ENCODE data around the gene TEP1.
"Not testable (repeated sequence)": the region's sequence is repeated elsewhere in the genome, so short reads cannot be mapped to it uniquely, and the experiment has no call there.

Gene TEP1

DNA sequence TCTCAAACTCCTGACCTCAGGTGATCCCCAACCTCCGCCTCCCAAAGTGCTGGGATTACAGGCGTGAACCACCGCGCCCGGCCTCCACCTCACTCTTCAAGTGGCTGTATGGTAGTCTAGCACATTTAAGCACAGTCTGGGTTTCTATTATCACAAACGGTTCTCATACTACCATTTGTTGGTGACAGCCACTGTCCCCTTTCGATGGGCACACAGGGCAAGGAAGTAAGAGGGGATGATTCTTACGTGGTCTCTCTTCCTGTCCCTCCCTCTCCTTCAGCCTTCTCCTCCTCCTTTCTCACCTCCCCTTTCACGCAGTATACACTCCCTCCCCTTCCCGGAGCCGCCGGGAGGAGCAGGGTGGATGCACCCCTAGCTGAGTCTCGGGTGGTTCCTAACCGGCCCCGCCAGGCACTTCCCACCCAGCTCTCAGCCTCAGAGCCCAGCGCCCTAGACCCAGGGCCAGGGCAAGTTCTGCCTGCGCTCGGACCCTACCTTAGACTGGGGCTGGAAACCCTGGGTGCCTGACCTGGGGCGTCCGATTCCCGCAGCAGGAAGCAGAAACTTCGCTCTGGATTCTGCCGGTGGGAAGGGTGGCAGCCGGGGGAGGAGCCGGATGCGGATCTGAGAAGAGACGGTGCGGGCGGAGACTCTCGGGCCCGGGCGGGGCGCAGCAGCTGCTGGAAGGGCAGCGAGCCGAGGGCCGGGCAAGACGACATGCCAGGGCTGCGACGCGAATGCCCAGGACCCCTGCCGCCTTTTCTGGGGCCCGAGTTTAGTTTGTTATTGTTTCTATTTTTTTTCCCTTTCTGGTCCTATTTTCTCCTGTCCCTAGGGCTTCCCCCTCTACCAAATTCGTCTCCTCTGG is at the start of gene TEP1:
Gene TEP1, minus strand, starts transcription at position 626 of the 868 bp plus-strand sequence. CDS start 5,062 bp downstream, outside the sequence.
- DNase-seq = peak; percentile 72

DNA sequence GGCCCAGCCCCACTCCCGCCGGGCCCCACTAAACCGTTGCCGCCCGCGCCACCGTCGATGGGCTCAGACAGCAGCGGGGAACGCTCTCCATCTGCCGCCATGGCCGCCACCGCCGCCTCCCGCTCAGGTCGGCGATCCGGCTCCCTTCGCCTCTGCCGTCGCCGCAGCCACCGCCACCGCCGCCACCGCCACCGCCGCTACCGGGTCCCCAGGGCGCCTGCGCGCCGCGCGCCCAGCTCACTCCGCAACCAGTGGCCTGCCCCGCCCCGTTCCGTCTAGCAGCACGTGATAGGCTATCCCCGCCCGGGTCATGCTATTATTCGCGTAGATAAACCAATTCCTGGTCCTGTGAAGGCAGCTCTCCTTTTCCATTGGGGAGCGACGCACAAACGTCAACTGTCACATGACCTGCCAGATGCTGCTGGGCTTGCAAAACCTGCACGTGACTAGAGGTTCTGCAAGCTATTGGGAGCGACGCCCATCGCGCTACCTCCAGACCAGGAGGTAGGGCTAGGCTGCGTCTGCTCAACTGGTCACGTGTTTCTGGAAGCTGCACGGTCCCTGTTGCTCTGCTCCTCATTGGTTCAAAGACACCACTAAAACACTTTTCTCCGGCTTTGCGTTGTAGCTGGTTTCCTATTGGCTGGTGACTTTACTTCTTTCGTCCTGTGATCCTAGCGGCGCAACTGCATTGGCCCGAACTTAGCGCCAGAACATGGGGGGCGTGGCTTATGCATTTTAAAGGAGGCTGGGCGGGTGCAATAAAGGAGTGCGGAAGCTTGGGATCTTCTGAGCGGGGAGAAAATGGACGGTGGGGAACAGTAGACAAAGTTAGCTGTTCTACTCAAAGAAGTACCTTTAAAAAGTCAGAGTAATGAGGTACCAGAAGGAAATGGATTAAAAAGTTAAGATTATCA is 48.2 kb upstream of the TEP1 start, which contains the start of gene PIP4P1:
Gene PIP4P1, minus strand, starts transcription at position 210 of the 917 bp plus-strand sequence. Its CDS starts 109 bp downstream, at position 101.
- DNase-seq = peak; percentile 100

DNA sequence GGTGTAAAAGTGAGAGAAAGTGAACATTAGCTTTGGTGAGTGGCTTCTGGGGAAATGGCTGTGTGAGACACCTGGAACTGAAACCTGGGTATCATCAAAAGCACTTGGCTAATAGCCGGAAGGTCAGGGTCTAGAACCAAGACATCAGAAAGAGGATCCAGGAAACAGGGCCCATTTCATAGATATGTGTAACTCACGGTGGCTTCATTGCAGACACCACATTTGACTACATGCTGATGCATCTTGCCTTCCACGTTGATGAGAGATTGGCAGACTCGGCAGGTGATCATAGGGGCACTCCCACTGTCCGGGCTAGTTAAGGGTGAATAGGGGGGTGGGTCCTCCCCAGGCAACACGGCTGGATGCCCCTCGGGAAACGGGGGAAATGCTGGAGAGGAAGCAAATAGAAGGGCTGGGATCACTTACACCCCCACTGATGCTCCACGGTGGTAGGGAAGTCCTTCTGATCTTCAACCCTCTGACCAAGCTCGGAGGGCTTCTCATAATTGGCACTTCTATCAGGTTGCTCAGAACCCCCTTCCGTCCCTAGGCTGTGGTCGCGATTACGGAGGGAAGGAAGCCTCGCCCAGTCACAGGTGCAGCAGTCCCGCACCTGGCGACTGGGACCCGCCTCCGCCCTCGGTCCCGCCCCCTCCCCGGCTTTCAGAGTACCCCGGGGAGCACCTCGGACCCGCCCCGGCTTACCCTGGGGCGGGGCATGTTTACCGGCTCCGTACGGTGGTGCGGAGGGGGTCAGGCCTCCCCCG is 47.3 kb upstream of the TEP1 start:
- DNase-seq = no peak

DNA sequence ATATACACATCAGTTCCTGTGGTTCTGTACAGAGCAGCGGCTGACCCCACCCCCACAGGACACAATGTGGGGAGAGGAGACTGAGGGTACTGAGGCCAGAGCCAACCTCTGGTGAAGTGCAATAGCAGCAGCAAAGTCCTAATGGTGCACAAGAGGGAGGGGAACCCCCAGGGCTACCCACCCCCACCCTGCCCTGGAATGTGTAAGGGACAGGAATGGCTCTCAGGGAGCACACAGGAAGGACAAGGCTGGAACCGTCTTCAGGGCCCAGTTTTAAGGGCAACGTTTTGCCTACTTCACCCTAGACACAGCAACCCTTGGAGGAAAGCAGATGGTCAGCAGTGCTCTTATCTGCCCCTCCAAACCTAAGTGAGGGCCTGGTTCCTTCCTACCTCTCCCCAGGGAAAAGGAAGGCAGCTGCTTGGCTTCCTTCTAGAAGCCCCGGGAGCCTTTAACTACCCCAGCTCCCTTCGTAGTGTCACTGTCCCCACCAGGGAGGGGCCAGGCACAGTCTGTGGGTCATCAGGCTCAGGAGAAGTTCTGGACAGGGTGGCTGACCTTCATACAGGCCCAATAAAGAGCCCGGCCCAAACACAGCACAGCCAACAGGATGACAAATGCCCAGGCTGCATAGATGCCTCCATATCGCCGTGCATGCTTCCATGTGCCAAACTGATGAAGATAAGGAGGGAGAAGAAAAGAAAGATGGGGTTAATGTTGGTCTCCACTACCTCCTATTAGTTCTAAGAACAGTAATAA is 44.9 kb upstream of the TEP1 start:
- DNase-seq = no peak

DNA sequence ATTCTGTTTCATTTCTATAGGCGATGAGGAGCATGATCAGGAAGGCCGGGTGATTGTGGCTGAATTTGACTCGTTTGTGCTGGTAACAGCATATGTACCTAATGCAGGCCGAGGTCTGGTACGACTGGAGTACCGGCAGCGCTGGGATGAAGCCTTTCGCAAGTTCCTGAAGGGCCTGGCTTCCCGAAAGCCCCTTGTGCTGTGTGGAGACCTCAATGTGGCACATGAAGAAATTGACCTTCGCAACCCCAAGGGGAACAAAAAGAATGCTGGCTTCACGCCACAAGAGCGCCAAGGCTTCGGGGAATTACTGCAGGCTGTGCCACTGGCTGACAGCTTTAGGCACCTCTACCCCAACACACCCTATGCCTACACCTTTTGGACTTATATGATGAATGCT is 43.7 kb upstream of the TEP1 start:
- DNase-seq = no peak

DNA sequence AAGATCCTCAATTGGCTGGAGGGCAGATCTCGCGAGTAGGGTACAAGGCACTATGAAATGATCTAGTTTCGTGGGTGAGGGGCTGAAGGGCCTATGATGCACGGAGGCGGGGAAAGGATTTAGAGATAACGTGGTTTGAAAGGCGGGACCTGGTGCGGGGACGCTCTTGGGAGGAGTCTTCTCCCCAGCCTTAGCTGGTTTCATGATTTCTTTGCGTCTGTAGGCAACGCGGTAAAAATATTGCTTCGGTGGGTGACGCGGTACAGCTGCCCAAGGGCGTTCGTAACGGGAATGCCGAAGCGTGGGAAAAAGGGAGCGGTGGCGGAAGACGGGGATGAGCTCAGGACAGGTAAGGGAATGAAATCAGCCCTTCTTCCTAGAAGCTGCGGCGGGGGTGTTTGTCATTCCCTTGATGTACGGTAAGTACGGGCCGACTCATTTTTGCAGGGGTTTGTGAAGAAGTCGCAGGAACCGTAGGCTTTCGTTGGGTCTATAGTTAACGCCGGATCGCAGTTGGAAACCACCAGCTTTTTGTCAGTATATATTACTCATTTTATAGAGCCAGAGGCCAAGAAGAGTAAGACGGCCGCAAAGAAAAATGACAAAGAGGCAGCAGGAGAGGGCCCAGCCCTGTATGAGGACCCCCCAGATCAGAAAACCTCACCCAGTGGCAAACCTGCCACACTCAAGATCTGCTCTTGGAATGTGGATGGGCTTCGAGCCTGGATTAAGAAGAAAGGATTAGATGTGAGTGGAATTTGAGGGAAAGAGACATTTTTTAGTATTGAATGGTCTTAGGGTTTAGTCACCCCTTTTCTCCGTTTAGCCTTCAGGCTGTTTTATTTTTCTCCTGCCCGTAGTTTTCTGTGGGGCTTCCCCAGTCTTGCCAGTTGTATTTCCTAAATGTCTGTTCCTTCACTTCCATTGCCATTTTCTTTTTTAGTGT is 42.3 kb upstream of the TEP1 start:
- DNase-seq = peak; percentile 98

DNA sequence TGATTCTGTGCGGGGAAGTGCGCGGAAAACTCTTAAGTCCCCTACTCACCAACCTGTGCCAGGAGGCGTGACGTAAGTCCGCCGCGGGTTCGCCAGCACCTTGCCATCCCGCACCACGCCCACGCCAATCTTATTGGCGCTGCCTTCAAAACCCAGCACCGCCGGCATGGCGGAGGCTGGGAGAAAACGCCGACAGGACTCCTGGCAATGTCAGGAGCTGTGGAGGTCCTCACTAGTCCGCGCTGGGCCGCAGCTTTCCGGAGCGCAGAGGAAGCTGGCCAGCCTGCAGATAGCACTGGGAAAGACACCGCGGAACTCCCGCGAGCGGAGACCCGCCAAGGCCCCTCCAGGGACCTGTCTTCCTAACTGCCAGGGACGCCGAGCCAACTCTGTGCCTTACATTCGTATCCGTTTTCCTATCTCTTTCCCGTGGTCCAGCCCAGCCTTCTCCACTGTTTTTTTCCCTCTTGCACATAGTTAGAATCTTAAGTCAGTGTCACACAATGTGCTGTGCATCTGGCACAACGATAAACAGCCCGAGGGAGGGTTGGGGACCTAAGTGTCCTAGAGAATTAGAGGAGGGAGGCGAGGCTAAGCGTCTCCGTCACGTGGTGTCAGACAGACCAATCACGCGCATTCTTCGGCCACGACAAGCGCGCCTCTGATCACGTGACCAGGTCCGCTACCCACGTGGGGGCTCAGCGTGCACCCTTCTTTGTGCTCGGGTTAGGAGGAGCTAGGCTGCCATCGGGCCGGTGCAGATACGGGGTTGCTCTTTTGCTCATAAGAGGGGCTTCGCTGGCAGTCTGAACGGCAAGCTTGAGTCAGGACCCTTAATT is 41.4 kb upstream of the TEP1 start, which contains the start of the genes APEX1 and OSGEP:
Gene APEX1, plus strand, starts transcription at position 711 of the 839 bp plus-strand sequence. CDS start 420 bp downstream, outside the sequence.
Gene OSGEP, minus strand, starts transcription at position 297 of the 839 bp plus-strand sequence. Its CDS starts 129 bp downstream, at position 168.
- peak; percentile 99 for DNase-seq

DNA sequence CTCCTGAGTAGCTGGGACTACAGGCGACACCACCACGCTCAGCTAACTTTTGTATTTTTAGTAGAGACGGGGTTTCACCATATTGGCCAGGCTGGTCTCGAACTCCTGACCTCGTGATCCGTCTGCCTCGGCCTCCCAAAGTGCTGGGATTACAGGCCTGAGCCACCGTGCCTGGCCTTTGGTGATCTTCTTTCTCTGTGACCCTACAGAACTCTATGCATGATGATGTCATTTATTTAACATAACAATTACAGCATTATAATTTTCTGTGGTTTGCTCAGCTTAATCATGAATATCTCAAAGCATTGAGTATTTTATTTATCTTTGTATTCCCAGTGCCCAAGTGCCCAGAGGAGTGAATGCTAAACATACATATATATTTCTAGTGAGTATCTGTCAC is 39.5 kb upstream of the TEP1 start:
- DNase-seq = not testable (repeated sequence)

DNA sequence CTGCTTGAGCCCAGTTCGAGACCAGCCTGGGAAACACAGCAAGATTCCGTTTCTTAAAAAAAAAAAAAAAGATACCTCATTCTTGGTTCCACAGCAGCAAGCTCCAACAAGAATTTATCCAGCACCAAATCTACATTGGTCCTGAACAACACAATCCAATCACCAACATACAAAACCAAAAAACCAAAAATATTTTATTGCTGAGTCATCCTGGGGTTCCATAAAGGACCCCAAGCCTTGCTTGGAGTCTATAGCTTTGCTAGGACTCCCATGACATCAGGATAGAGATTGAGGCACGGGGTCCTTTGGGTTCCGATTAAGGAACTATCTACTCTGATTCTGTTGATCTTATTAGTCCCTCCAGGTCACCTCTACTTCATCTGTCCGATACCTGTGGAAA is 33.6 kb upstream of the TEP1 start:
- no peak for DNase-seq

DNA sequence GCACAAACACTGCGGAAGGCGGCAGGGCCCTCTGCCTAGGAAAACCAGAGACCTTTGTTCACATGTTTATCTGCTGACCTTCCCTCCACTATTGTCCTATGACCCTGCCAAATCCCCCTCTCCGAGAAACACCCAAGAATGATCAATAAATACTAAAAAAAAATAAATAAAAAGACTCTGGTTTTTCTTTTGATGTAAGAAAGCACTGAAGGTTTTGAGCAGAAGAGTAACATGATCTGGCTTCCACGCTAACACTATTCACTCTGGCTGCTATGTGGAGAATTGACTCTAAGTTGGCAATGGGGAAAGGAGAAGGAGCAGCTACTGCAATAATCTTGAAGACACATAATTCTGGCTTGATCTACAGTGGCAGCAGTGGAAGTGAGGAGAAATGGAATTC is 30.3 kb upstream of the TEP1 start:
- not testable (repeated sequence) for DNase-seq

DNA sequence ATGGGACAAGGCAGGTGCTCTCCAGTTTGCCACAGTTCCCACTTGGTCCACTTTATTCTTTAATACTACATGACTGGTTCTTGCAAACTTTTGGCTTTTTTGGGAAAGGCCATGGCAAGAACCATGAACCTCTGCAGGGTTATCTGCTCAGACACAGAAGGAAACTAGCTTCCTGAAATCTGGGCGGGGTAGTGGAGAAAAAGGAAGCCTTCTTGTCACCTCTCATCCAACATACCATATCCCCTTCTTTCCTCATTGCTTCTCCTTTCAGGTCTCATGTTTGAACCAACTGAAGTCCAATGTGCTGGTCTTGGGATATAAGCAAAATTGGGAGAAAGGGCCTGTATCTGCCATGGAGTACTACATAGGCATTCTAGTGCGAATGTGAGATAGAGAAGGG is 28.2 kb upstream of the TEP1 start:
- DNase-seq = no peak

DNA sequence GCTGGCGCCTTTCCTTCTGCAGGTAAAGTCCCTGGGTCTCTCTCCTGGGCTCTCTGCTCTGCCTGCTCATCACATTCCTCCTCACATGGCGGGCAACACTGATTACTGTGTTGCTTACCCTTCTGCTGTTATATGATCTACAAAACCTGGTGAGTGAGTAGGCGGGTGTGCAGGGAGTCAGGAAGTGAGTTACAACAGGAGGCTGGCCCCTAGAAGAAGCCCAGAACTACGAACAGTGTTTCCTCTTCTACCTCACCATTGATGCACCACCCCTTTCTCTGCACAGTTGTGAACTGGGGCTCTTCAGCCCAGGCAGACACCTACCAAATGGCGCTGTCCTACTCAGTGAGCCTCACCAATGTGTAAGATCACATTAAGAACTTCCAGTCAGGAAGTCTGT is 27.6 kb upstream of the TEP1 start:
- DNase-seq = no peak

DNA sequence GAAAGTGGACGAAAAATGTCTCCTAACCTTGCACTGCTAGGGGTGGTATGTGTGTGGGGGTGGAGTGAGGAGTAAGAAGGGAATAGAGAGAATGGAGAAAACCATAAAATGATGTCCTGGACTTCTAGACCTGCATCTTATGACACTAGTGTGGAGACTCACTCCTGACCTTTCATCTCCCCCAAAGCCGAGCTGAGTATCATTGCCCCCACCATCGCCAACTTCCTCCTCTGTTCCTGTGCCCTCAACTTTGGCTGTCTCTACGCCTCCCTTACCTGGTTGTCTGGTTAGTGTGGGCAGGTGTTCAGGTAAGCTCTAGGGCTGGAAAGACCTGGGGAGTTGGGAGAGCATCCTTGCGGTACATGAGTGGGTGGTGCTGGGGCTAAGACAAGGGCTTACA is 27.2 kb upstream of the TEP1 start:
- no peak for DNase-seq

DNA sequence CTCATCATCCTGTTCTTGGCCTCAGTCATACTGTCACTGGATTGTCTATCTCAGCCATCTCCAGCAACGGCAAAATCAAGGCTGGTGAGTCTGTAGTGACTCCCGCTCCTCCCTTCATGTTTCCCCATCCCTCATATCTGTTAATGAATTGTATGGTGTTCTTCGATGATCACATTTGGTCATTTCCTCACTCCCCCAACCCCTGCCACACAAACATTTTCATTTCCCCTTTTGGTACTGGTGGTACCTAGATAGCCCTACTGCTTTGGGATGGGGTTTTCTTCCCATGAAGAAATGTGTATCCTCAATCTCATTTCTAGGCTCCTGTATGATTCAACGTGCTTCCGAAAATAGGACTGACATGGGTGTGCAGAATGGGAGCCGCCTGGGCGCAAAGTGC is 25.4 kb upstream of the TEP1 start:
- no peak for DNase-seq

DNA sequence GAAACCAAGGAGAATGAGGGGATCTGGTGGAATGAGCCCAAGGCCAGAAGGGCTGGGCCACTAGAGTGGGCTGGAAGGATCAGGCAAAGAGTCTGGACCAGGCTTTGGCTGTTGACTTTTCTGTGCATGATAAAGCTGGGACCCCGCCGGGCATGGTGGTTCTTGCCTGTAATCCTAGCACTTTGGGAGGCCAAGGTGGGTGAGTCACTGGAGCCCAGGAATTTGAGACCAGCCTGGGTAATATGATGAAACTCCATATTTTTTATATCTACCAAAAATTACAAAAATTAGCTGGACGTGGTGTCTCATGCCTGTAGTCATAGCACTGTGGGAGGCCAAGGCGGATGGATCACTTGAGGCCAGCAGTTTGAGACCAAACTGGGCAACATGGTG is 23.1 kb upstream of the TEP1 start:
- DNase-seq = no peak

DNA sequence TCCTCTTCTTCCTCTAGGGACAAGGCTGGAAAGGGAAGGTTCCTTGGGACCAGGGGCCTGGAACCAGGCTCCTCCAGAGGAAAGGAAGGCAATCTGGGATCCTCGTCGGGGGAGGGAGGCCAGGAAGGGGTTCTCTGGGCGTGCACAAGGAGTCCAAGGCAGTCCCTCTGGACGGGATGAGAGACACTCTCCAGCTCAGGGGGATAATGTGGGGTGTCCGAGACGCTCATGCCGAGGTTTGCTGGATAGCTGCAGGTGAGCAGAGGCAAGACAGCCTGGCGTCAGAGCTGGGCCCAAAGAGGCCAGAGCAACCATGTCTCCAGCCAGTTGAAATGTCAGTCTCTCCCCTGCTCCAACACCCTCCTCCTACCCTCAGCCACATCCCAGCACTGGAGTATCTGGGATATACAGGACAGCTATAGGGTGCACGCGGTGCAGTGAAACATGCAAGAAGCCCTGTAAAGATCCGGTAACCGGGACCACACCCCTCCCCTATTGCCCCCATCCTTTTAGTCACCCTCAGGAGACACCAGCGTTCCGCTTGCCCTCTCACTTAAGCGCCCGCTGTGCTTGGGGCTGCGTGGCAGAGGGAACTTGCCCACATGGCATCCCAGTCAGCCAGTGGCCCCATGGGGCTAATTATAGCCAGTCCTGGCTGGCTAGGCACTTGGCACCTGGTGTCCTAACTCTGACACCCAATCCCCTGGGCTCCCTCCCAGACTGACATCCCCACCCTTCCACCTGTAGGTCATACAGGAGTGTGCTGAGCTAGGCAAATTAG is 22.5 kb upstream of the TEP1 start, which contains the start of gene KLHL33:
Gene KLHL33, minus strand, starts transcription at position 585 of the 781 bp plus-strand sequence. Its CDS starts 355 bp downstream, at position 230.
- DNase-seq = no peak

DNA sequence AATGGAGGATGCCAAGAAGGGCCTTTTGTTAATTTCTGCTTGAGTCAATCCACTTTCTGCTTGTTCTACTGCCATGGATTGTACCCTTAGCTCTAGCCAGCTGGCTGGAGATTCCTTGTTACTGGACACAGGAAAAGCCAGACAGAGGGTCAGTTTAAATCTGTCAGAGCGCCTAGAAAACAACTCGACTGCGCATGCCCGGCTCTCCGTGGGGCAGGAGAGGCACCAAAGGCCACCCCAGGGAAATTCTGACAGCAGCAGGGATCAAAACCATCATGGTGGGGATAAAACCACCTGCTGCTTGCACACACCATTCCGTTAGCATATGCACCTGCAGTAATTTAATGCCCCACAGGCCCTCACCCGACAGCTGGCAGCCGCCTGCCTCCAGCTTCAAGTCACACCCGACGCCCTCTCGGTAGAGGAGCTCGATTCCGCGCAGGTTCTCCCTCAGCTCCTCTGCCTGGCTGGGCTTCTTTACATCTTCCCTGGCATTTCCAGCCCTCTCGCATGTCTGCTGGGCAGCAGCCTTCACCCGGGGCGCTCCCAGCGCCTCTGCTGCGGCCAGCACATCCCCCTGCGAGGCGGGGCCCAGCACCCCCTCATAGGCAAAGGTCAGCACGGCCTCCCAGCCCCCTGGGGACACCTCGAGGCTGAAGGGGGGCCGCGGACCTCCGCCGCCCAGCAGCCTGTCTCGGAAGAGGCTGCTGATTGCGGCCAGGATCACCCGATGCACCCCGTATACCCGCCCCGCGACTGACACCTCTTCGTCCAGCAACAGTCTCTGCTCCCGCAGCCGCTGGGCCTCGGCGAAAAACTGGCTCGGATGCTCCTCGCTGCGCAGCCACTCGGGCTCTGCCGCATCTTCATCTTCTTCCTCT is 21.6 kb upstream of the TEP1 start:
- no peak for DNase-seq
